Endothelial cell (in vitro differentiated cells): ENCODE results near the gene LAD1. TPM values are rescaled to one million over a fixed set of nuclear protein-coding genes. Genes with fewer than 3 reads are reported as not detected.
A peak's percentile ranks its signal among the peaks of the same experiment; 100 is the strongest.

Experiments used
- DNase-seq: peaks from one replicate; pipeline ENCODE4 v3.0.0; 2021; ENCODE audit warnings: low spot score
- H3K27ac Mint-ChIP-seq: one replicate; pipeline ENCODE4 v1.8.0; 2021; ENCODE audit warnings: mixed read lengths, inconsistent platforms; ENCODE audit not compliant: unreplicated experiment
- H3K27me3 Mint-ChIP-seq: one replicate; pipeline ENCODE4 v1.8.0; 2021; ENCODE audit warnings: mild to moderate bottlenecking, moderate library complexity, mixed read lengths, inconsistent platforms; ENCODE audit not compliant: unreplicated experiment
- H3K36me3 Mint-ChIP-seq: one replicate; pipeline ENCODE4 v1.8.0; 2021; ENCODE audit warnings: mild to moderate bottlenecking, low read depth, mixed read lengths, inconsistent platforms; ENCODE audit not compliant: unreplicated experiment
- H3K4me1 Mint-ChIP-seq: one replicate; pipeline ENCODE4 v1.8.0; 2021; ENCODE audit warnings: mild to moderate bottlenecking, mixed read lengths, inconsistent platforms; ENCODE audit not compliant: unreplicated experiment
- H3K4me3 Mint-ChIP-seq: one replicate; pipeline ENCODE4 v1.8.0; 2021; ENCODE audit warnings: mild to moderate bottlenecking, mixed read lengths, inconsistent platforms; ENCODE audit not compliant: unreplicated experiment
- H3K9me3 Mint-ChIP-seq: one replicate; pipeline ENCODE4 v1.8.0; 2021; ENCODE audit warnings: mixed read lengths, inconsistent platforms; ENCODE audit not compliant: unreplicated experiment
- CTCF ChIP-seq: fragments of 200-600 bp; sonication (generic); IDR thresholded peaks from one replicate; pipeline ENCODE4 v1.5.0; 2021; ENCODE audit warnings: antibody characterized with exemption; ENCODE audit not compliant: unreplicated experiment
- total RNA-seq: library from RNA; stranded (reverse); fragmentation: NEBNext Ultra II Directional; extraction: Animal tissue kit (Norgen Biotek cat#: 25700); gene quantifications from one replicate; pipeline ENCODE4 v1.2.1, GENCODE V29; 2021; ENCODE audit not compliant: unreplicated experiment

LAD1 gene
- total RNA-seq, 1 donor from 2014 or later: 0.59 TPM

GRCh38 chr1:201370500-201370899 lies 28.6 kb downstream of the LAD1 start:
- no peaks in the 10 kb centered on the region for H3K9me3 Mint-ChIP-seq
- DNase-seq: no peak
- H3K4me3 Mint-ChIP-seq: no peak overlapping the region
- no peak for TF ChIP-seq CTCF
- no peak overlapping the region for H3K27ac Mint-ChIP-seq
- H3K4me1 Mint-ChIP-seq: peaks cover 18% of the 10 kb centered on the region
- H3K36me3 Mint-ChIP-seq: peaks cover 4% of the 10 kb centered on the region
- peaks cover 7% of the 10 kb centered on the region for H3K27me3 Mint-ChIP-seq

GRCh38 chr1:201369209-201369608 lies 29.9 kb downstream of the LAD1 start:
- Mint-ChIP-seq H3K4me1 (peaks cover 18% of the 10 kb centered on the region), H3K9me3 (no peaks in the 10 kb centered on the region), H3K27ac (peak overlapping the region; percentile 70), H3K27me3 (peaks cover 7% of the 10 kb centered on the region), H3K4me3 (no peak overlapping the region), H3K36me3 (peaks cover 4% of the 10 kb centered on the region)
- no peak for DNase-seq
- no peak for TF ChIP-seq CTCF

DNA sequence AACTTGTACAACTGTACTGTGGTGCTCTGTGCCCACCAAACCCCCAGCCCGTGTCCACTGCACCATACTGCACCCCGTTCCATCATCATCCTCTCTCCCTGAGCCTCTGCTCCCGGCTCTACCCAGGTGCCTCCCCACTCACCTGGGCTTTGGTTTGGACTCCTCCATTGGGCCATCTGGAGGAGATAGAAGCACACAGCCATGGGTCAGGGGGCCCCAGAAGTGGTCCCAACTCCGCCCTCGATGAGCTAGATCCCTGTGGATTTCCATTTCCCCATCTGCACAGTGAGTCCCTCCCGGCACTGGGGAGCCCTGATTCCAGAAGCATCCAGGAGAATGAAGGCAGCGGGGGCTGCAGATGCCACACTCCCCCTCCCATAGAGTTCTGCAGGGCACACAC lies 32.4 kb downstream of the LAD1 start:
- H3K36me3 Mint-ChIP-seq: peaks cover 4% of the 10 kb centered on the region
- no peaks in the 10 kb centered on the region for H3K9me3 Mint-ChIP-seq
- no peak overlapping the region for H3K4me3 Mint-ChIP-seq
- peaks cover 26% of the 10 kb centered on the region for H3K4me1 Mint-ChIP-seq
- peaks cover 6% of the 10 kb centered on the region for H3K27me3 Mint-ChIP-seq
- no peak for DNase-seq
- no peak overlapping the region for H3K27ac Mint-ChIP-seq
- no peak for TF ChIP-seq CTCF

DNA sequence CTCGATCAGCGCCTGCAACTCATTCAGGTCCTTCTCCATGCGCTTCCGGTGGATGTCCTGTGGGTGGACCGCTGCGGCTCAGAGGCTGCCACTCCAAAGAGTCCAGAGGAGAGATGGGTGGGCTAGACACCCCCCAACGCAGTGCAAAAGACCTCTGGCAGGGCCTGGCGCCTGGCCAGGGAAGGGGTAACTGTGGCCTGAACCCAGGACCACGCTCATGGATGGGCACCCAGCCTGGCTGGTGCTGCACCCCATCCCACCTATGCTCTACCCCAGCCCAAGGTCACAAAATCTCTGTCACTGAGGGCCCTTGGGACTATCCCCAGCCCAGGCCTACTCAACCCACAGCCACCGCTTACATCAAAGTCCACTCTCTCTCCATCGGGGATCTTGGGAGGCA lies 33.9 kb downstream of the LAD1 start:
- Mint-ChIP-seq H3K9me3 (no peaks in the 10 kb centered on the region), H3K27me3 (peaks cover 5% of the 10 kb centered on the region), H3K4me1 (peaks cover 26% of the 10 kb centered on the region), H3K27ac (no peak overlapping the region), H3K36me3 (peaks cover 4% of the 10 kb centered on the region), H3K4me3 (no peak overlapping the region)
- no peak for DNase-seq
- no peak for TF ChIP-seq CTCF

- Mint-ChIP-seq H3K27me3 (peaks cover 5% of the 10 kb centered on the region), H3K4me3 (no peak overlapping the region), H3K9me3 (no peaks in the 10 kb centered on the region), H3K36me3 (peaks cover 4% of the 10 kb centered on the region), H3K4me1 (peaks cover 26% of the 10 kb centered on the region), H3K27ac (no peak overlapping the region)
- DNase-seq: no peak
- TF ChIP-seq CTCF: no peak
Measured at GRCh38 chr1:201364808-201365105, 34.4 kb downstream of the LAD1 start.
